Stimulated activated CD4-positive, alpha-beta T cell treated with anti-CD3 and anti-CD28 coated beads, Interleukin-4, amount 100 ng/mL, for 48 hours (primary cell): ENCODE measurements around the gene ABI2.
"Not testable (repeated sequence)": the region's sequence is repeated elsewhere in the genome, so short reads cannot be mapped to it uniquely, and the experiment has no call there.

Source experiments
- DNase-seq, 2 donors: peaks; one replicate each; pipeline ENCODE4 v3.0.0-alpha.2; 2020; ENCODE audit warnings: low read depth in 2 of 2

ABI2 gene

DNA sequence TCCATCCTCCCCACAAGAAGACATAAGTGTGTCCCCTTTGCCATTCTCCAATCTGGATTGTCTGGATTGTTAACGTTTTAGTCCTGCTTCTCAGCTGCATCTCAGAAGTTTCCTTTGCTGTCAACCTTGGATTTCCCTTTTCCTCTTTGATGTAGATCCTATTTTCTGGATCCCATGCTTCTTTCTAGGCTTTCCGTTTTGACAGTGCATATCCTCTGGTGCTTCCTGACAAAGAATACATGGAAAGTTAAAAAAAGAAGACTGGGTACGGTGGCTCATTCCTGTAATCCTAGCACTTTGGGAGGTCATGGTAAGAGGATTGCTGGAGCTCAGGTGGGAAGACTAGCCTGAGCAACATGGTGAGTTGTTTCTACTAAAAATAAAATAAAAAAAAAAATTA is 26.8 kb downstream of the ABI2 start:
- DNase-seq, result no peak

DNA sequence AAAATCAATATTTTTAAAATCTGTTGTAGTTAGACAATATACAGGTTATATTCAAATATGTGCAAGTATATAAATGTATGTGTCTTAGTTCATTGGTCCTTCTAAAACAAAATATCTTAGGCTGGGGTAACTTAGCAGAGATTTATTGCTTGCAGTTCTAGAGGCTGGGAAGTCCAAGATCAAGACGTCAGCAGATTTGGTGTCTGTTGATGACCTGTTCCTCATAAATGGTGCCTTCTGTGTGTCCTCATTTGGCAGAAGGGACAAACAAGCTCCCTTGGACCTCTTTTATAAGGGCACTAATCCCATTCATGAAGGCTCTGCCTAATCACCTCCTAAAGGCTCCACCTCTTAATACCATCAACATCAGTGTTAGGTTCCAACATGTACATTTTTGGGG is 31.3 kb downstream of the ABI2 start:
- no peak for DNase-seq

DNA sequence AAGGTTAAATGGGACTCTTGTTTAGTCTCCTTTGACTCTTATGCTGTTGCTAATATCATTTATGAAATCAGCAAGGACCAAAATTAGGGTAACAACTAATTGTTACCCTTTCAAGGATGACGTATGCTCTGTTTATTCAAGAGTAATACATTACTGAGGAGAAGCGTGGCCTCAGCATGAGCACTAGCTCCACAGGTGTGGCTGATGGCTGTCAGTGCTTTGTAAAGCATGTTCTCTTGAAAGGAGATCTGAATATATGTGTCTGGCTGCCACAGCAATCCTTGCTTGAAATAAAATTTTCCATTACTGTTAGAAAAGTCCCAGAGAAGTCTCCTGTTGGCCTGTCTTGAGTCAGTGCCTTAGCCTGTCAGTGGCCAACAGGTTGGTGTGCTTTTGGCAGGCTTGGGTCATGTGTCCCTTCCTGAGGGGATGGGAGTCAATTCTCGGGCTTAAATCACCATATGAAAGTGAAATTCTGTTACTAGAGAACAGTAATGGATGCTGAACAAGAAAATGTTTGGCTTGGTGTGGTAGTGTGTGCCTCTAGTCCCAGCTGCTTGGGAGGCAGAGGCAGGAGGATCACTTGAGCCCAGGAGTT is 32.7 kb downstream of the ABI2 start:
- DNase-seq, result no peak

DNA sequence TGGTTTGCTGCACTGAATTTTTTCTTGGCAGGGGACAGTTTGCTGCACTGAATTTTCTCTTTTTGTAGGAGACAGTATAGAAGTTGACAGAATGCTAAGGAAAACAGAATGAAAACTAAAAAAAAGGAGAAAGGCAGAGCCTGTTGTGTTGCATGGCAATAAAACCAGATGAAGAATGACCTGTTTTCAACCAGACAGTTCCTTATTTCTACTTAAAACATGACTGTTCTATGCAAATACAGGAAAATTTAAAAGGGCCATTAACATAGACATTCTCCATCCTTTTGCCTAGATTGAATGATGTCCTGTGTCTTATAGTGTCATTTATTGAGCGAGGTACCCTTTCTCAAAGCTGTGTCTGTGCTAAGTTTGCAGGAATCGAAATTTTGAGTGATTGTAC is 33.3 kb downstream of the ABI2 start:
- DNase-seq, result no peak

DNA sequence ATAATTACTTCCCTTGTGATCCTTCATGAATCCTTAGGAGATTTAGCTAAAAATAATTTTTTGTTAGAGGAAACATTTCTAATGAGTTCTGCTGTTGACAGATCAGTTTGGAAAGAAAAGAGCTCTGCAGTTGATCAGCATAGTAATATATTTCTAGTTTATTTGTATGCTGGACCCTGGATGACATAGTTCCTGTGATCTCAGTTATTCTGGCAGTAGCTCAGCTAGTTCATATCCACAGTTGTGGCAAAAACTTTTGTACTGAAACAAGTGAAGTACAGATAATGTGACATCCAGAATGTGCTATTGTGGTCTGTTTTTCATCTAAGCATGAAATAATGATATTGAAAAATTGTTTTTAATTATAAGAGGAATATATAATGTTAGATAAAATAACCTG is 33.7 kb downstream of the ABI2 start:
- DNase-seq, result no peak

DNA sequence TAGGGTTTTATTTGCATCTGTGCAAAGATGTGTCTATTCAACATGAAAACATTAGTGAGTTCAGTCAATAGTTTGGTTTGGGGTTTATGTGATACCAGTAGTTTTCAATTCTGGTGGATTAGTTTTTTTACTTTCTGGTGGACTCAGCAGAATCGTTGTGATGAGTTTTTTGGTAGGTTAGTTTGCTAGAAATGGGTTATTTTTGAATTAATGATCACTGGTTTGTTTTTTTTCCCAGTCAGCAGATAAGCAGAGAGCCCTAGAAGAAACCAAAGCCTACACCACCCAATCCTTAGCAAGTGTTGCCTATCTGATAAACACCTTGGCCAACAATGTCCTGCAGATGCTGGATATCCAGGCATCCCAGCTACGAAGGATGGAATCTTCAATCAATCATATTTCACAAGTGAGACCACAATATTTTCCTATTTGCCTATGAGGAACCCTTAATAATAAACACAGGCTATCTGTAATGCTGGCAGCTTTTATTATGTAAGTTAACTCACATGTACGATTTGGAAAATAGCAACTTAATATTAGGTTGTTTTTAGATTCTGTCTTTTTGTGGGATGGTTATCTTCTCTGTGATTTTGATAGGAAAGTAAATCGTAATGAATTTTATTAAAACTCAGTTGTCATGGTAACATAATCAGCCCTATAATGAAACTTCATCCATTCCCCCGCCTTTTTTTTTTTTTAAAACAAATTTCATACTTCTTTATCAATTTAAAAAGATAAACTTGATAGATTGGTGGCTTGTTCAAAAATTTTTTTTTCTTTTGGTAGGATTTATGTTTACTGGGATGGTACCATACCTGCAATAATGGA is 38.7 kb downstream of the ABI2 start:
- no peak for DNase-seq

DNA sequence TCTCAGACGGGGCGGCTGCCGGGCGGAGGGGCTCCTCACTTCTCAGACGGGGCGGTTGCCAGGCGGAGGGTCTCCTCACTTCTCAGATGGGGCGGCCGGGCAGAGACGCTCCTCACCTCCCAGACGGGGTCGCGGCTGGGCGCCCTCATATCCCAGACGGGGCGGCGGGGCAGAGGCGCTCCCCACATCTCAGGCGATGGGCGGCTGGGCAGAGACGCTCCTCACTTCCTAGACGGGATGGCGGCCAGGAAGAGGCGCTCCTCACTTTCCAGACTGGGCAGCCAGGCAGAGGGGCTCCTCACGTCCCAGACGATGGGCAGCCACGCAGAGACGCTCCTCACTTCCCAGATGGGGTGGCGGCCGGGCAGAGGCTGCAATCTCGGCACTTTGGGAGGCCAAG is 44.5 kb downstream of the ABI2 start:
- not testable (repeated sequence) for DNase-seq

DNA sequence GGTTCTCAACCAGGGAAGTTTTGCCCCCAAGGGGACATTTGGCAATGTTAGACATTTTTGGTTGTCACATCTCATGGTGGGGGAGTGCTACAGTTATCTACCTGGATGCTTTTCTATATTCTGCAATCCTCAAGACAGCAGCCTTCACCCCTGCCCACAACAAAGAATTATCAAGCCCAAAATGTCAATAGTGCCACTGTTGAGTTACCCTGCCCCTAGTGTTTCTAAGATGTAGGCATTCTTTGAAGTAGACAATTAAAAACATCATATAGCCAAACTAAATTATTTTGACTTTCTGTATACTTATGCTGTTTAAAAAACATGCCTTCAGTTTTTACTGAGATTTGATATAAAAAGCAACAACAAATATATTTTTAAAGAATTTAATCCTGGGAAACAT is 48.0 kb downstream of the ABI2 start:
- no peak for DNase-seq

DNA sequence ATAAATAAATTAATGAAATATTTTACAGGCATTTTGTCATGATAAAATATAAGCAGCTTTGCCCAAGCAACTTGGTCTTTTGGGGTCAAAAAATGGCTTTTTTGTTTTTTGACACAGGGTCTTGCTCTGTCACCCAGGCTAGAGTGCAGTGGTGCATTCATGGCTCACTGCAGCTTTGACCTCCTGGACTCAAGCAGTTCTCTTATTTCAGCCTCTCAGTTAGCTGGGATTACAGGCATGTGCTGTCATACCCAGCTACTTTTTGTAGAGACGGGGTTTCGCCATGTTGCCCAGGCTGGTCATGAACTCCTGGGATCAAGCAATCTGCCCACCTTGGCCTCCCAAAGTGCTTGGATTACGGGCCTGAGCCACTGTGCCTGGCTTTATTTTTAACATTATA is 51.0 kb downstream of the ABI2 start:
- no peak for DNase-seq

DNA sequence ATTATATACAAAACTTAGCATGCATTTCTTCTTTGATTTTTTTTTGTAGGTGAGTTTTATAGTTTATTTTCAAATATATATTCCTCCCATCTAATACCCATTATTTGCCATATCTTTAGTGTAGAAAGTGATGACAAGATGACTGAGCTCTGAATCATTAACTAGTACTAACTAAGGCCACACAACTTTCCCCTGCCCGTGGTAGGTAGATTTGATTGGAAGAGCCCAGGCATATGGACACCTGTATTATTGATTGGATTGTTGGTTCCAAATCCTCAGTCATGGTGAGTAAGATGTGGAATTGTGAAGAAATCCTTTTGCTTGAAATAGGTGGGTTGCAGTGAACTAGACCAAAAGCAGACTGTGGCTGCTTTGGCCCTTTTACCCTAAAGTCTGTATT is 54.8 kb downstream of the ABI2 start:
- DNase-seq, result no peak

DNA sequence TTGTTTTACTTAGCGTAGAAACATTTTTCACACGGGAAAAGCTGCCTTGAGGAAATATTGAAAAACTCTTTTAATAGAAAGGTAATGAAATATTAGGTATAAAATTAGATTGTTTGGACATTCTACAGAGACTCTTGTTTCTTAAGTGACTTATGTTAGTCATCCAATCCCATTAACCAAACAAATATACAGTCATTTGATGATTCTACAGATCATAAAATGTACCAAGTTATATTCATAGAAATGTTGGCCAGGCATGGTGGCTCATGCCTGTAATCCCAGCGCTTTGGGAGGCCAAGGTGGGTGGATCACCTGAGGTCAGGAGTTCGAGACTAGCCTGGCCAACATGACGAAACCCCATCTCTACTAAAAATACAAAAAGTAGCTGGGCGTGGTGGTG is 60.0 kb downstream of the ABI2 start:
- DNase-seq, result not testable (repeated sequence)

DNA sequence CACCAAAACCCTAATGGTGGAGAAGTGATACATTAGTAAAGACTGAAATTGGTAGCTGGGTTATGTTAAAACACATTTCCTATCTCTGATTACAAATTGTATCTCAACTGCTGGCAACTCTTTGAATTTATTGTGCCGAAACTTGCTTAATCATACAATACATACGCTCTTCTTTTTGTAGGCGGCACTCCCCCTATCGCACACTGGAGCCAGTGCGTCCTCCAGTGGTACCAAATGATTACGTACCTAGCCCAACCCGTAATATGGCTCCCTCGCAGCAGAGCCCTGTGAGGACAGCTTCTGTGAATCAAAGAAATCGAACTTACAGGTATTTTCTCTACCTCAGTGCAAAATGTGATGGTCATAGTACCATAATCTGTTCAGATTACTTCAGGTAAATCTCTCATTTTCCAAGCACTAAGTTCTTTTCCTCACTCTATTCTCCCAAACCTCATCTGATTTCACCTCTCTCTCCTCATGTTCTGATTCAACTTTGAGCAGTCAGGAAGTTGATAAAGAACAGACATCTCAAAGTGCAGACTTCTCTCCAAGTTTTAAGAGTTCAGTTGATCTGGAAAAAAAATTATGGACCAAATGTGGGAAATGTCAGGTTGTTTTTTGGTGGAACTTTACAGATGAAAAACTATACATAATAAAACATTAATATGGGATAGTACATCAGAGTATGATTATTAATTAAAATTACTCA is 66.5 kb downstream of the ABI2 start:
- no peak for DNase-seq

DNA sequence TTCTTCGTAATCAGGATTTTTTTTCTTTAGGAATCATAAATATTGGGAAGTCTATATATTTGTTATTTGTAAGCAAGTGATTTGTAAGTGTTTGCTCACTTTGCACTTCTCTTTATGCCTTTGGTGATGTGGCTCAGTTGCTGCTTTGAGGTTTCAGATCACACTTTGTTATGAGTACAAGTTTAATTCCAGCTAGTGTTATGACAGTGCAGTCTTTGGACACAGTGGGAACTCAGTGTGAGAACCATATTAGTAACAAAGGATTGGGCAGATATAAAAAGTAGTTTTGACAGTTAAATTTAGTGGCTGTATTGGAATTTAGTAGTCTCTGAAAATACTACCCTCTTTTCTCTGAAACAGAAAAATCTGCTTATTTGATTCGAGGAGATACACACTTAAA is 67.7 kb downstream of the ABI2 start:
- no peak for DNase-seq

DNA sequence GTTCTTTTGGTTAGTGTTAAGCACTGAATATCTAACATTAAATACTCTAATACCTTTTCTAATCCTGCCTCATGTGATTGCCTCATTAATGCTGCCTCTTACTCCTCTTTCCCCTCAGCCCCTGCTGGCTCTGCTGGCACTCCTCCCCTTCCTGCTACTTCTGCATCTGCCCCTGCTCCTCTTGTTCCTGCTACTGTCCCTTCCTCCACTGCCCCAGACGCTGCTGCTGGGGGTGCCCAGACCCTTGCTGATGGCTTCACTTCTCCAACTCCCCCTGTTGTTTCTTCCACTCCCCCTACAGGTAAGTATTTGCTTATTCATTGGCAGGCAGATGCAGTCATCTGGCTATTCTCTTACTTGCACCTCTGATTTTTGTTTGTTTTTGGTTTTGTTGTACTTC is 68.5 kb downstream of the ABI2 start:
- DNase-seq, result no peak

DNA sequence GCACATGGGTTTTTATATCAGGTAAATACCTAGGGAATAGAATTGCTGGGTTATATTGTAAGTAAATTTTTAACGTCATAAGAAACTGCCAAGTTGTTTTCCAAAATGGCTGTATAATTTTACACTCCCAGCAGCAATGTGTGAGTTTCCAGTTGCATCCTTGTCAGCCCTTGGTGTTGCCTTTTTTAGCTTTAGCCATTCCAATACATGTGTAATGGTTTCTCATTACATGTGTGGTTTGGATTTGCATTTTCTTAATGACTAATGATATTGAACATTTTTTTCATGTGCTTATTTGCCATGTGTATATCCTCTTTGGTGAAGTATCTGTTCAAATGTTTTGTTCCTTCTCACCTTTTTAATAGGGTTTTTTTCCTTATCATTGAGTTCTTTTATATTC is 70.8 kb downstream of the ABI2 start:
- DNase-seq, result no peak

DNA sequence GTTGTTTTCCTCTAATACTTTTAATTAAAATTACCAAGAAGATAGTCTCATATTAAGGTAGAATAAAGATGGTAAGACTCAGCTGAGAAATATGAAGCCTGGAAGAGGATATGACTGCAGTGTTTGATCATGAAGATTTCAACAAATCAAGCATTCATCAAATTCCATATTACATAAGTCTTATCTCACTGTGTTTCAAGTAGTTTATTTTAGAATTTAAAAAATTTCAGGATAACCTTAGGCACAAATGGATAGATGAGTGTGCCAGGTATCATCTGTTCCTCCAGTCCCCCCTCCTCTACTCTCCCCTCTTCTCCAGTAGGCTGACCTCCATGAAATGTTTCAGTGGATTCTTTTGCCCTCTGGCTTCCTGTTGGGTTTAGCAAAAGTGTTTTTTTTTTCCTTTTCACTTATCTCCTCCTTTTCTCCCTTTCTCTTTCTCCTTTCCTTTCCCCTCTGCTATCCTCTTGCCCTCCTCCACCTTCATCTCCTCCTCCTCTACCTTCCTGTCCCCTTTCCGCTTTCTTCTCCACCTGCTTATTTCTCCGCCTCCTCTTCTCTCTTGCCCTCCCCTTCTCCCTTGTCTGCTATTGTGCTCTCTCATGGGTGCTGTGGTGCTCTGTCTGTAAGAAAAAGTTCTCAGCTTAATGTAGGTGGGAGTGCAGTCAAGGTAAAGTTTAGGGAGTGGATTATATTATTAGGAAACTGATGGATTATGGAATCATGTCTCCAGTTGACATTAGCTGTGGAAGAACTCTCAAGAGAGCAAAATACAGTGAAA is 72.8 kb downstream of the ABI2 start:
- DNase-seq, result no peak

DNA sequence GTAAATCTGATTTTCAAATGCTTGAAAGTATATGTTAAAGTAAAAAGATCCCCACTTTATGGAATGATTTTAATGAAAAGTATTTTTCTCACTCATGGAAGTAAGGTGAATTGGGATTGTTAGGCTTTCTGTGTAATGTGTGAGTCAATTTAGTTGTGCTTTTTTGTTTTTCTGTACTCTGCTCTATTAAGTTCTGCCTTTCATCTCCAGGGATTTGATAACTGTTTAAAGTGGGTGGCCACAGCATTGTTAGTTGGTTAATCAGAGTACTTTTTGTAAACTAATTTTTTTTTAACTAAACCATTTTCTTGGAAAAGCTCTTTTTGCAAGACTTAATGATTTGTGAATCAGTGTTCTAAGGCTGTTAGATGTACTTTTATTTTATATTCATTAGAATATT is 76.8 kb downstream of the ABI2 start:
- no peak for DNase-seq

DNA sequence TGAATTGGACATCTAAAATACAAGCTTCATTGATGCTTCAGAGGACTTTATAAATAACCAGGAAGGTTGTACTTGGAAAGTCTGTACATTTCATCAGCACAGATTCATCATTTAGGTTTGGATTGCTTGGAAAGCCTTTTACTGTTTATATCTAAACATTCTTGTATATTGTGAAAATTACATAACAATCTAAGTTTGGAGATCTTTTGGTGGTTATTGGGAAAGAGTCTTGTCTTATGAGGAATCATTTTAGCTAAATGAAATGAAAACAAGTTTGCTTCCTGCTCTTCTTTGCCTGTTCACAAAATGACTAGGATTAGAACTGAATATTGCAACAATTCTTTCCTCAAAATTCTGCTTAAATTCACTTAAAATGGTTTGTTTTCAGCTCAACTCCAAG is 79.3 kb downstream of the ABI2 start:
- DNase-seq, result no peak

DNA sequence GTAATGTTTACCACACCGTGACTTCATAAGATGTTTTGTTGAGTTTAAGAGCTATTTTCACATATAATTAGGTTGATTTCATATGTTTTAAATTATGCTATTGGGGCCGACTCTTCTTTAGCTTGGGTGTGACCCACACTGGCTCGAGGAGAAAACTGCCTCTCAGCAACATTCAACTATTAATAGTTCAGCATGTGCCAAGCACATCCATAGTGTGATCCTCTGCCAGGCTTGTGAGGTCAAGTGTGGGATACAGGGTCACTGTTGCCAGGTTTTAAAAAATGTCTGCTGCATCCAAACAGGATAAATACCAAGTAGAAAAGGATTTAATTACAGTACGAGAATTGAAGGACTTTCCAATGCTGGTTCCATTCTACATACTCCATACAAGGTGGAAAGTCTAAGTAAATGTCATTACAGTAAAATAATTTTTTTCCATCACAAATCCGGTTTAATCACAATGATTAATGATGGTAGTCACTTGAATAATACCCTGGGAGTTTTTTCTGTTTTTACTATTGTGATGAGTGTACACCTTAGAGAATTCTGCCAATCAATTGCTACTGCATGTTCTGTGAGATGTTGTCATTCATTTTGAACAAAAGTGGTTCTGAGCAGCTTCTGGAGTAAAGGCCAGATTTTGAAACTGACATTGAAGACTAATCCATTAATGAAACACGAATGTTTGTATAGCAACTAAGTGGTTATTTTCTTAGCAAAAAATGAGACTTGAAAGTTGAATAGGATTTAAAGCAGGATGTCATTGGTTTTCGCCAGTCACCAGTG is 84.5 kb downstream of the ABI2 start:
- DNase-seq, result no peak

DNA sequence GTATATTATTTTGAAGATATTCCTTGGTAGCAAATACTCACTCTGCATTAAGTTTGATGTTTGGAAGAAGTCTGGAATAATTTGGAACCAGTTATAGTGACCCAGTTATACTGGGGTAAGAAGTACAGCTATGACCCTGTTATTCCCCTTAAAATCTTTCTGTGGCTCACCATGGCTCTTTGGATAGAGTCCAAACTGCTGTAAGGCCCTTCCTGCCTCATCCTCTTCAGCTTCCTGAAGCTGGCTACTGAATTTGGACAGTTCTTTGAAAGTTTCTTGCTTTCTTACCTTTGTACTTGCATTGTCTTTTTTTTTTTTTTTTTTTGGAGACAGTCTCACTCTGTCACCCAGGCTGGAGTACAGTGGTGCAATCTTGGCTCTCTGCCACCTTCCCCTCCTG is 85.6 kb downstream of the ABI2 start:
- no peak for DNase-seq

DNA sequence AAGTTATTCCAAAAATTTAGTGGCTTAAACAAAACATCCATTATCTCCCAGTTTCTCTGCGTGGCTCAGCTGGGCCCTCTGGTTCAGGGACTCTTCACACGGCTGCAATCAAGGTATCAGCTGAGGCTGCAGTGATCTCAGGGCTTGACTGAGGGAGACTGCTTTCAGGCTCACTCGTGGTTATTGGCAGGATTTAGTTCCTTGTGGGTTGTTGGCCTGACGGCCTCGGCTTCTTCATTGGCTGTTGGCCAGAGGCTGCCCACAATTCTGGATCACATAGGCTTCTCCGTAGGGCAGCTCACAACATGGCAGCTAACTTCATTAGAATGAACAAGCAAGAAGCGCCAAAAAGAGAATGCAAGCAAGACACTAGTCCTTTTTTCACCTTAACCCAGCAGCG is 90.1 kb downstream of the ABI2 start:
- no peak for DNase-seq

DNA sequence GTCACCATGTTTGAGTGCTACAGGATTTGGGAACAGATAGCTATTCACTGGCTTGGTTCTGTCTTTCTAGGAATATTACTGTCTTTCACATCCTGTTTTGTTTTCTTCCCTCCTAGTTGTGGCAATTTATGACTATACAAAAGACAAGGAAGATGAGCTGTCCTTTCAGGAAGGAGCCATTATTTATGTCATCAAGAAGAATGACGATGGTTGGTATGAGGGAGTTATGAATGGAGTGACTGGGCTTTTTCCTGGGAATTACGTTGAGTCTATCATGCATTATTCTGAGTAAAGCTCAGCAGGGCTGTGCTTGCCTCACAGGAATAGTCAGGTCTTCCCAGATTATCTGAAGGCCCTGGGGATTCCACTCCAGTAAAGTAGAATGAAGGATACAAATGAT is 98.9 kb downstream of the ABI2 start:
- no peak for DNase-seq
